ENCODE measurements around the gene IQSEC1.
A peak's percentile ranks its signal among the peaks of the same experiment; 100 is the strongest.

IQSEC1 gene

DNA sequence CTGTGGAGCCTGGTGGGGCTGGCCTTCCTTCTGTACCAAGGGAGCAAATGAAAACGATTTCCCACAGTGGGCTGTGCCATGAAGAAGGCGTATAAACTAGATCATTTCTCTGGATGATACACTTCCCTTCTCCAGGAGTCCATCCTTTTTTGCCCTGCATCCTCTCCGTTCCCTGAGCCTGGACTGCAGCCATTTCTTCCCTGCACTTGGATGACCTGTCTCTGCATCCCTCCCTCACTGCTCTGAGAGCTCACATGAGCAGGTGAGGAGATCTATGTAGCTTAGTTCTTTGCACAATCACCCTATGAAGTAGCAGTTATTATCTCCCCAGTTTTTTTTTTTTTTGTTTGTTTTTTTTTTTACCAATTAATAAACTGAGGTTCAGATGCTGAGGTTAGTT lies 46.7 kb downstream of the IQSEC1 start:
- TF ChIP-seq, protein P1, sequence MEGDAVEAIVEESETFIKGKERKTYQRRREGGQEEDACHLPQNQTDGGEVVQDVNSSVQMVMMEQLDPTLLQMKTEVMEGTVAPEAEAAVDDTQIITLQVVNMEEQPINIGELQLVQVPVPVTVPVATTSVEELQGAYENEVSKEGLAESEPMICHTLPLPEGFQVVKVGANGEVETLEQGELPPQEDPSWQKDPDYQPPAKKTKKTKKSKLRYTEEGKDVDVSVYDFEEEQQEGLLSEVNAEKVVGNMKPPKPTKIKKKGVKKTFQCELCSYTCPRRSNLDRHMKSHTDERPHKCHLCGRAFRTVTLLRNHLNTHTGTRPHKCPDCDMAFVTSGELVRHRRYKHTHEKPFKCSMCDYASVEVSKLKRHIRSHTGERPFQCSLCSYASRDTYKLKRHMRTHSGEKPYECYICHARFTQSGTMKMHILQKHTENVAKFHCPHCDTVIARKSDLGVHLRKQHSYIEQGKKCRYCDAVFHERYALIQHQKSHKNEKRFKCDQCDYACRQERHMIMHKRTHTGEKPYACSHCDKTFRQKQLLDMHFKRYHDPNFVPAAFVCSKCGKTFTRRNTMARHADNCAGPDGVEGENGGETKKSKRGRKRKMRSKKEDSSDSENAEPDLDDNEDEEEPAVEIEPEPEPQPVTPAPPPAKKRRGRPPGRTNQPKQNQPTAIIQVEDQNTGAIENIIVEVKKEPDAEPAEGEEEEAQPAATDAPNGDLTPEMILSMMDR (conservative IDR thresholded peaks at IDR 0.05; ENCODE audit: low read length), result no peak
- no peak overlapping the region for H3K4me3 ChIP-seq (ENCODE audit: low read length)
- no peak for DNase-seq (ENCODE audit: low read depth)

DNA sequence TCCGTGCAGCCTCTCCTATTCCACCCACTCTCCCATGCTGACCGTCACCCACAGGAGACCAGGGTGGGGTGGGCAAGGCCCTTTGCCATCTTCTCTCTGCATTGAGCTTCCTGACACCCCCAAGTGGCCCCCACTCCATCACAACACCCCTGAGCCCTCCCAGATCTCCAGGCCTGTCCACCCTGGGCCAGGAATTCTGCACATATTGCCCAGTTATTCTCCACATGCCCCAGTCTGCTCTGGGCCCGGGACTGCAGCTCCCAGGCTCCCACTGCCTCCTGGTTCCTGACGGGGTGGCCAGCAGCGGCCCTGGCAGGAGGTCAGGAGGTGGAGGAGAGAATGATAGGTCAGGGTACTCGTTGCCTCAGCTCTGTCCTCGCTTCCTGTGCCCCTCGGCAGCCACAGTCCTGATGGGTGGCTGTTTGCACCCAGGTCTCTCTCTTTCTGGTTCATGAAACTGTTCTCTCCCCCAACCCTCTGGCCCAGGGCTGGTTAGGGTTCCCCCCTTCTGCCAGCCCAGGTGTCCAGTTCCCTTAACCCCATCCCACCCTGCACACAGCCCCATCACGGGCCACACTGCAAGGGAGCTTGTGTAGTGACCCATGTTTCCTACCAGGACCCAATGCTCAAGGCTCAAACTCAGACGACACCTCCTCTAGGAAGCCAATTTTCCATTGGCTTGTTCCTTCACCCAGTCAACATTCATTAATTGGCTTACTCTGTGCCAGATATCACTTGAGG lies 47.3 kb downstream of the IQSEC1 start:
- no peak overlapping the region for H3K4me3 ChIP-seq (ENCODE audit: low read length)
- DNase-seq (ENCODE audit: low read depth), result no peak
- TF ChIP-seq, protein P1 (conservative IDR thresholded peaks at IDR 0.05; ENCODE audit: low read length), result no peak

DNA sequence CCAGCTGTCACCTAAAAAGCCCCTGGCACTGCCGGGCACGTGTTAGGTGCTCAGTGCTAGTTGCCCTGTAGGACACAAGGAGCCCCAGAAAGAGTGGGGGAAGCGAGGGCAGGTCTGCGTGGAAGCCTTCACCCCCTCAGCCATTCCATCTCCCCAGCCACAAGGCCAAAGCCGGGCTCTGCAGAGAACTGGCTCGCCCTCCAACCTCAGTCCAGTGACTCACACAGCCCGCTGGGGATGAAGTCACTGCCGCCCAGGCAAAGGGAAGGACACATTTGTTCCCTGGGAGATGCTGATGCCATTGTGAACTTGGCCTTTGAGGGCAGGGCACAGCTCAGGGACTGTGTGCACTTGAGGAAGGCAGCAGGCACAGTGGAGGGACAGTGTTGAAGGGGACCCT lies 48.1 kb downstream of the IQSEC1 start:
- H3K4me3 ChIP-seq (ENCODE audit: low read length), result no peak overlapping the region
- TF ChIP-seq, protein P1 (conservative IDR thresholded peaks at IDR 0.05; ENCODE audit: low read length), result no peak
- peak; percentile 57 for DNase-seq (ENCODE audit: low read depth)

DNA sequence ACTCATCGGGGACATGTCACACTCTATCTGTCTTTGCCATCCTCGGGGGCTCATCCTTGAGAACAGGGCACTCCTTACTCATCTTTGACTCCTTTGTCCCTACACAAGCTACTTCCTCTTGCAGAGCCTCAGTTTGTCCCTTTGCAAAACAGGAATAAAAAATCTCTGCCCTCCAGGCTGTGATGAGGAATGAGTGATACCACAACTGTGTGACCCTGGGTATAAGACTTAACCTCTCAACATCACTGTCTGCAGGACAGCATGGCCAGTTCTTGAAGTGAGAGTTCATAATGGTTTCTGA lies 48.5 kb downstream of the IQSEC1 start:
- TF ChIP-seq, protein P1 (conservative IDR thresholded peaks at IDR 0.05; ENCODE audit: low read length), result no peak
- DNase-seq (ENCODE audit: low read depth), result no peak
- no peak overlapping the region for H3K4me3 ChIP-seq (ENCODE audit: low read length)

DNA sequence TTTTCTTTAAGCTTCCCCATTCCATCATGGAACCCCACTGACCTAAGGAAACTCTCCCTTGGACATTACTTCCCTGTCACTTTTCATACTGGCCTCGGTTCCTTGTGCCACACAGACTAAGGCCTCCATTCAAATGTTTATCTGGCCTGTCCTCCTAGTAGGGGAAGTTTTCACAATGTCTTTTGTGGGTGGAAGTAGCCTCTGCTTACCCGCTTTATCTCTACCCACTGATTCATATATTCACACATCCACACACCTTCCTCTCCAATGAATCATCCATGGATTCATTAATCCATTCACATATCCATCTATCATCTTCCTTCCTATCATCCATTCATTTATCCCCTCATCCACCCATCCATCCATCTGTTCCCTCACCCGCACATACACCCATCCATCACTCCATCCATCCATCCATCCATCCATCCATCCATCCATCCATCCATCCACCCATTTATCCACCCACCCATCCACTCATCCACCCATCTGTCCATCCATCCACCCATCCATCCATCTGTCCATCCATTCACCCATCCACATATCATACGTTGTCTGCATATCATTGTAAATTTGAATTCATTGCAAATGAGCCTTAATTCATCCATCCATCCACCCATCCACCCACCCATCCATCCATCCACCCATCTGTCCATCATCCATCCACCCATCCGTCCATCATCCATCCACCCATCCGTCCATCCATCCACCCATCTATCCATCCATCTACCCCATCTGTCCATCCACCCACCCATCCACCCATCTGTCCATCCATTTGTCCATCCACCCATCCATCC lies 49.1 kb downstream of the IQSEC1 start:
- TF ChIP-seq, protein P1 (conservative IDR thresholded peaks at IDR 0.05; ENCODE audit: low read length), result no peak
- no peak overlapping the region for H3K4me3 ChIP-seq (ENCODE audit: low read length)
- DNase-seq (ENCODE audit: low read depth), result no peak

DNA sequence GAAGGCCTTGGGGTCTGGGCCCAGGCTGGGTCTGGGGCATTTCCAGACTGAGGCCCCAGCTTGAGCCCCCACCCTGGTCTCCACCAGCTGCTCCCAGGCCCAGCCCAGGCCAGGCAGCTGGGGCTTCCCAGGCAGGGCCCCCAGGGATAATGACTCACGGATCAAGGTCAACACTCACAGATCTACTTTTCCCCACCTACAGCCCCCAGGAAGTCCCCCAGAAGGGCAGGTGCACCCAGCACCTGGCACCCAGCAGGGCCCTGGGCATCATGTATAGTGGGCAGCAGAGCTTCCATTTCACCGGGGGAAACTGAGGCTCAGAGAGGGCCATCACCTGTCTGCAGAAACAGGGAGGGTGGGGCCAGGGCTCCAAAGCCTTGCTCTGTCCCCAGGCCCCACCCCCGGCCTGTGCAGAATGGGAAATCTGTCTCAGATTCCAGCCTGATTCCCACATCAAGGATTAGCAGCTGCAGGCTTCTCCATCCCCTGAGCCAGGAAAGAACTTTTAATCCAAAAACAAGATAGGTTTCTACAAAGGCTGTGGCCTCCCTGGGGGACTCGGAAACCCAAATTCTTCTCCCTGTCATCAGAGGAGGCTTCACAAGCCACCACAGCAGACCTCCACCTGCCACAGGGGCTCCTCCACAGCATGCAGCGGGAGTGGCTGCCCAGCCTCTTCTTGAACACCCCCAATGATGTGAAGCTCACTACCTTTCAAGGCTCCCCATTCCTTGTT lies 49.8 kb downstream of the IQSEC1 start:
- no peak overlapping the region for H3K4me3 ChIP-seq (ENCODE audit: low read length)
- TF ChIP-seq, protein P1 (conservative IDR thresholded peaks at IDR 0.05; ENCODE audit: low read length), result no peak
- DNase-seq (ENCODE audit: low read depth), result no peak

All from AG10803 (cell line).